Natural killer cell (primary cell): ENCODE data around the gene MAP3K7CL. TPM values are rescaled to one million over a fixed set of nuclear protein-coding genes. Genes with fewer than 3 reads are reported as not detected.

Source experiments
- ATAC-seq, 3 donors: fragments of 150-1000 bp in 2 of 3; fragments of 200-7000 bp in 1 of 3; cut with Tn5 transposase; 1 replicate in 1 of 3; 2 replicates in 2 of 3; pipeline ENCODE4 v1.10.0; 2021; ENCODE audit warnings: mild to moderate bottlenecking in 2 of 3, moderate library complexity in 2 of 3
- DNase-seq, 2 donors: peaks; one replicate each; pipeline versions ENCODE4 v3.0.0 to v3.0.0-alpha.2; 2013 to 2021; ENCODE audit warnings: mixed read lengths in 1 of 2
- H3K27ac ChIP-seq: one replicate; pipeline ENCODE4 v1.5.1; 2013; ENCODE audit warnings: mild to moderate bottlenecking, low read length
- H3K27me3 ChIP-seq: one replicate; pipeline ENCODE4 v1.6.1; 2013; ENCODE audit warnings: low read length; ENCODE audit not compliant: control insufficient read depth, insufficient read depth
- H3K36me3 ChIP-seq: one replicate; pipeline ENCODE4 v1.6.1; 2013; ENCODE audit warnings: low read length; ENCODE audit not compliant: control insufficient read depth, insufficient read depth
- H3K4me1 ChIP-seq: one replicate; pipeline ENCODE4 v1.6.1; 2013; ENCODE audit warnings: low read length; ENCODE audit not compliant: control insufficient read depth, insufficient read depth
- H3K4me3 ChIP-seq: one replicate; pipeline ENCODE4 v1.5.1; 2013; ENCODE audit warnings: low read length
- H3K9me3 ChIP-seq: one replicate; pipeline ENCODE4 v1.6.1; 2013; ENCODE audit warnings: low read length; ENCODE audit not compliant: control insufficient read depth, insufficient read depth
- H3K27ac Mint-ChIP-seq, 2 donors: one replicate each; pipeline ENCODE4 v1.8.0; 2022; ENCODE audit warnings: mild to moderate bottlenecking in 2 of 2, mixed read lengths in 2 of 2, moderate library complexity in 1 of 2
- H3K27me3 Mint-ChIP-seq, 2 donors: one replicate each; pipeline ENCODE4 v1.8.0; 2022; ENCODE audit warnings: low read depth in 2 of 2, mixed read lengths in 2 of 2
- H3K36me3 Mint-ChIP-seq: one replicate; pipeline ENCODE4 v1.8.0; 2022; ENCODE audit warnings: mixed read lengths
- H3K4me1 Mint-ChIP-seq, 2 donors: one replicate each; pipeline ENCODE4 v1.8.0; 2022; ENCODE audit warnings: mixed read lengths in 2 of 2
- H3K4me3 Mint-ChIP-seq: one replicate; pipeline ENCODE4 v1.8.0; 2022; ENCODE audit warnings: mild to moderate bottlenecking, moderate library complexity, mixed read lengths
- H3K9me3 Mint-ChIP-seq, 2 donors: one replicate each; pipeline ENCODE4 v1.8.0; 2022; ENCODE audit warnings: mixed read lengths in 2 of 2
- CTCF ChIP-seq: fragments of 200-600 bp; IDR thresholded peaks from one replicate; pipeline ENCODE4 v1.8.0; 2022; ENCODE audit warnings: antibody characterized with exemption
- WGBS: methylation state at CpG from one replicate; pipeline ENCODE4 v1.1.7; 2013; ENCODE audit warnings: missing lambda C conversion rate; ENCODE audit not compliant: insufficient coverage; 5-methylcytosine and 5-hydroxymethylcytosine counted together
- intact Hi-C: fragments of 100-400 bp; cut with micrococcal nuclease; formaldehyde crosslinking; loops from one replicate; pipeline ENCODE4 v1.14.2; 2022
- total RNA-seq, 4 donors: library from RNA; stranded (reverse); fragments of 120-200 nt in 1 of 4; gene quantifications; one replicate each; pipeline versions ENCODE4 v1.2.3 to v1.2.4, GENCODE V29; 2013 to 2022

Gene MAP3K7CL
- 10 to 100 TPM in 2 of 3 donors, 1 to 10 TPM in 1; 7.0 to 16.3 (median 11.5) TPM for total RNA-seq
- total RNA-seq (2013), result 143 TPM

GRCh38 chr21:29130270-29130969 lies at the start of gene MAP3K7CL:
TSS of gene MAP3K7CL (plus strand) at chr21:29130644. CDS start at chr21:29133345, 2,701 bp downstream.
- H3K4me1 Mint-ChIP-seq, result no peaks in the 10 kb centered on the region
- no peak for DNase-seq
- no peaks in the 10 kb centered on the region for H3K9me3 Mint-ChIP-seq
- Histone ChIP-seq H3K27me3 (no peaks in the 10 kb centered on the region), H3K9me3 (no peaks in the 10 kb centered on the region), H3K27ac (no peak within 1 kb of the TSS), H3K4me3 (no peak within 1 kb of the TSS), H3K36me3 (no peaks in the 10 kb centered on the region), H3K4me1 (no peaks in the 10 kb centered on the region)
- ATAC-seq, result no peak
- H3K36me3 Mint-ChIP-seq, result no peaks in the 10 kb centered on the region
- no peaks in the 10 kb centered on the region for H3K27me3 Mint-ChIP-seq
- no peak for TF ChIP-seq CTCF
- H3K27ac Mint-ChIP-seq, result no peak within 1 kb of the TSS
- intact Hi-C loops, result no loop called here
- no peak within 1 kb of the TSS for H3K4me3 Mint-ChIP-seq
- WGBS, result 78% methylated on average over 12 of the region's 12 CpGs

DNA sequence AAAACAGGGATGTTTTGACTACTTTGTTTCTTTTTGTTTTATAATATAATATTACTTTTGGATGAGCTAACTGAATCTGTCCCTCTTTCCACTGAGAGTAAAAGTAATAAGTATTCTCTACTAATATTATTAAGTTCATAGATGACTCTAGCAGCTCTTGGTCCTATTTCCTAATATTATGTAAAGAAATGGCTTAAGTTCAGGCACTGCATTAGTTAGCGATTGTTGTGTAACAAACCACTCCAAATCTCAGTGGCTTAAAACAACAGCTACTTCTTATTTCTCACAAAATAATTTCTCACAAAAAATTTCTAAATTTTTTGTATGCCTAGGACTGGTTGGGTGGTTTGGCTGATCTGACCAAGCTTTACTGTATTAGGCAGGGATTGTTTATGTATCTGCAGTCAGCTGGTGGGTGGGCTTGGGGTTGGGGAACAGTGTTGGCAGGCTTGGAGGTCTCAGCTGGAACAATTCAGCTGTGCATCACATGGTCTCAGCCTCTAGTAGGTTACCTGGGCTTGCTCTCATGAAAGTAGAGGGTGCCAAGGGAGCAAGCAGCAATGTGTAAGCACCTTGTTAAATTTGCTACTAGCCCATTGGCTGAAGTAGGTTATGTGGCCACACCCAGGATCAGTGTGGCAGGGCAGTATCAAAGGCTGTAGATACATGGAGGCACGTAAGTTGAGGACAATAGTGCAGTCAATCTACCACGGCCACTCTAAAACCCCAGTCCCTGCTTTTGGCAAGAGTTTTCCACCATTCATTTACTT lies 48.2 kb upstream of the MAP3K7CL start:
- no peaks in the 10 kb centered on the region for H3K36me3 Mint-ChIP-seq
- WGBS, result 96% methylated on average over 2 of the region's 3 CpGs
- ATAC-seq, result no peak
- intact Hi-C loops, result no loop called here
- H3K9me3 Mint-ChIP-seq, result peaks cover 0 to 2% of the 10 kb centered on the region in 2 donors
- H3K27me3 Mint-ChIP-seq, result no peaks in the 10 kb centered on the region
- H3K4me1 Mint-ChIP-seq, result peaks cover 34 to 37% of the 10 kb centered on the region in 2 donors
- no peak for DNase-seq
- H3K4me3 Mint-ChIP-seq, result no peak overlapping the region
- no peaks in the 10 kb centered on the region for H3K27me3 ChIP-seq
- H3K27ac ChIP-seq, result no peak overlapping the region
- H3K36me3 ChIP-seq, result no peaks in the 10 kb centered on the region
- TF ChIP-seq CTCF, result no peak
- H3K9me3 ChIP-seq, result no peaks in the 10 kb centered on the region
- H3K27ac Mint-ChIP-seq, result no peak overlapping the region
- no peak overlapping the region for H3K4me3 ChIP-seq
- peaks cover 33% of the 10 kb centered on the region for H3K4me1 ChIP-seq

DNA sequence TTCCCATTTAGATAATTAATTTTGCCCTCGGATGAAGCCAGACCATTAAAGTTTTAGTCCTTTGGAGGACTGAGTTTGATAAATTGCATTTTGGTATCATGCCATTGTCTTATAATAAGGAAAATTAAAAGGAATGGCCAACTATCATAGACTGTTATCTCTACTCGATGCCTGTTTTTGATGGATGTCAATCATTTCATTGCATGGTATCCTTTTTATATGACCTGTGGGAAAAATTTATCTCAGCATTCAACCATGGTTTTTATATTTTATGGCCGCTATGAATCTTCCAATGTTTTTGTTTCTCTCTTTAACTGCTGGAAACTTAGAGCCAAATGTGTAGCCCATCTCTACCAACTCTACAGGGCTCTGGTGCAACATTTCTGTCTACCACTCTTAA lies 47.1 kb upstream of the MAP3K7CL start:
- no peaks in the 10 kb centered on the region for H3K9me3 ChIP-seq
- no peak for DNase-seq
- peaks cover 27% of the 10 kb centered on the region for H3K4me1 ChIP-seq
- Mint-ChIP-seq H3K27ac (no peak overlapping the region), H3K4me3 (no peak overlapping the region), H3K27me3 (no peaks in the 10 kb centered on the region), H3K4me1 (peaks cover 27 to 28% of the 10 kb centered on the region in 2 donors), H3K9me3 (peaks cover 0 to 2% of the 10 kb centered on the region in 2 donors), H3K36me3 (no peaks in the 10 kb centered on the region)
- WGBS, result 94% methylated on average over 3 of the region's 3 CpGs
- H3K27me3 ChIP-seq, result no peaks in the 10 kb centered on the region
- H3K36me3 ChIP-seq, result no peaks in the 10 kb centered on the region
- TF ChIP-seq CTCF, result no peak
- H3K27ac ChIP-seq, result no peak overlapping the region
- no peak overlapping the region for H3K4me3 ChIP-seq
- intact Hi-C loops, result no loop called here
- ATAC-seq, result no peak
